ENCODE results near the gene PGS1.
"Not testable (repeated sequence)": the region's sequence is repeated elsewhere in the genome, so short reads cannot be mapped to it uniquely, and the experiment has no call there.

The PGS1 gene, protein sequence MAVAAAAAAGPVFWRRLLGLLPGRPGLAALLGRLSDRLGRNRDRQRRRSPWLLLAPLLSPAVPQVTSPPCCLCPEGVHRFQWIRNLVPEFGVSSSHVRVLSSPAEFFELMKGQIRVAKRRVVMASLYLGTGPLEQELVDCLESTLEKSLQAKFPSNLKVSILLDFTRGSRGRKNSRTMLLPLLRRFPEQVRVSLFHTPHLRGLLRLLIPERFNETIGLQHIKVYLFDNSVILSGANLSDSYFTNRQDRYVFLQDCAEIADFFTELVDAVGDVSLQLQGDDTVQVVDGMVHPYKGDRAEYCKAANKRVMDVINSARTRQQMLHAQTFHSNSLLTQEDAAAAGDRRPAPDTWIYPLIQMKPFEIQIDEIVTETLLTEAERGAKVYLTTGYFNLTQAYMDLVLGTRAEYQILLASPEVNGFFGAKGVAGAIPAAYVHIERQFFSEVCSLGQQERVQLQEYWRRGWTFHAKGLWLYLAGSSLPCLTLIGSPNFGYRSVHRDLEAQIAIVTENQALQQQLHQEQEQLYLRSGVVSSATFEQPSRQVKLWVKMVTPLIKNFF

DNA sequence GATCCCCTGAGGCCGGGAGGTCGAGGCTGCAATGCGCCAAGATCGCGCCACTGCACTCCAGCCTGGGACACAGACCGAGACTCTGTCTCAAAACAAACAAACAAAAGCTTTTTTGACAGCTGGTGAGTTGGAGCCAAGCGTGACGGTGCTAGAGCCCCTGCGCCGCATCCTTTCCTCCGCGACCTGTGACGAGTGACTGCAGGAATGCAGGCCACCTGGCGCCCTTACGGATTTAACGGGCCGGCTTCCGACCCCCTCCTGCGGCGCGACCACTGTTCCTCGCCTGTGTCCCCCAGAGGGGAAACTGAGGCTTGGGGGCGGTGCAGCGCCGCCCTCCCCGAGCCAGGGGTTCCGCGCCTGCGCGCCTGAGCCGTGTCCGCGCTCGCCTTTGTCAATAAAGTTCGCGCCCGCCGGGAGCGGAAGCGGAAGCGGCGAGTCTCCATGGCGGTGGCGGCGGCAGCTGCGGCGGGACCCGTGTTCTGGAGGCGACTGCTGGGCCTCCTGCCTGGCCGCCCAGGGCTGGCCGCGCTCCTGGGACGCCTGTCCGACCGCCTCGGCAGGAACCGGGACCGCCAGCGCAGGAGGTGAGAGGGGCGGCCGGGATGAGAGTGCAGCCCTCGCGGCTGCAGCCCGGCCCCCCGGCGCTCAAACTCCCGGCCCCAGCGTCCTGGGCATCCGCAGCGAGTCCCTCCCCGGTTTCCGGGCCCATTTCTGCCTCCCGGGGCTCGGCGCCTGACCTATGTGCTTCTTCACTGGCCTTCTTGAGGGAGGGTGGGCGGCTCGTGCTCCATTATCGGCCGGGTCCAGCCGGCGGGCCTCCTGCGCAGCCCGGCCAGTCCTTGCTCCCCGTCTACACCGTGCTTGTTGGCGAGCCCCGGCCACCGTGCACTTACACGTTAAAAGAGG, at the start of gene PGS1:
Gene PGS1 (plus strand): TSS at position 425 of the 906 bp plus-strand sequence. CDS start 17 bp downstream, at position 442.
- peak; percentile 83 for DNase-seq (ENCODE audit: low spot score)

DNA sequence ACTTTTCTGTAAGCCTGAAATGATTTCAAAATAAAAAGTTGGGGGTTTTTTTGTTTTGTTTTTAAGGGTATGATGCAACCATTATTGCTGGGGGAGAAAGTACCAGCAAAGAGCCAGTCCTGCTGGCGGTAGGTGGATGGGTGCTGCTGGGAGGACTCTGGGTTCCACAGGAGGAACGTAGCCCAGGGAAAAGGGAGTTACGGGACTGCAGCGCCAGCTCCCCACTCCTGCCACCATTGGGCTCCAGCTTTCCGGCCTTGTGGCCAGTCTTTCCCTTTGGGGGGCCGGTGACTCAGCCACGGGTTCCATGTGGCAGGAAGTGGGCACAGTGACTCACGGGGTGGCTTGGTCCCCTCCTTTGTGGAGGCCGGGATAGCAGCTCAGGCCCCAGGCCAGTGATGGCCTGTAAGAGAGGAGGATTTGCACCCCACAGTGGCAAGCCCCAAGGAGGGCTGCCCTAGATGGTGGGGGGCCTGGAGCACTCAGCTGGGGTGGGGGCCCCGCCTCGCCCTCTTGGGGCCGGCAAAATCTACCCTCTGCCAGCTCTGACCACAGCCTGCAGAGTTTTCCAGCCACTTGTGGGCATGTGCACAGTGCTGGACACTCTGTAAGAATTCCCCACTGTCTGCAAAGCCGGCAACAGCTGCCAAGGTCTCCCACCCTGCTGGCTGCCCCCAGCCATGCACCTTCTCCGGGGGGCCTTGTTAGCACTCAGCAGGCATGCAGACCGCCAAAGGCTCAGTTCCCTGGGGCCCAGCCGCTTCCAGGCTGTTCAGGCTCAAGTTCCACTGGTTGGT, 49.0 kb upstream of the PGS1 start:
- no peak for DNase-seq (ENCODE audit: low spot score)

- DNase-seq (ENCODE audit: low spot score), result no peak
Observed at GRCh38 chr17:78330570-78331224, 47.8 kb upstream of the PGS1 start.

DNA sequence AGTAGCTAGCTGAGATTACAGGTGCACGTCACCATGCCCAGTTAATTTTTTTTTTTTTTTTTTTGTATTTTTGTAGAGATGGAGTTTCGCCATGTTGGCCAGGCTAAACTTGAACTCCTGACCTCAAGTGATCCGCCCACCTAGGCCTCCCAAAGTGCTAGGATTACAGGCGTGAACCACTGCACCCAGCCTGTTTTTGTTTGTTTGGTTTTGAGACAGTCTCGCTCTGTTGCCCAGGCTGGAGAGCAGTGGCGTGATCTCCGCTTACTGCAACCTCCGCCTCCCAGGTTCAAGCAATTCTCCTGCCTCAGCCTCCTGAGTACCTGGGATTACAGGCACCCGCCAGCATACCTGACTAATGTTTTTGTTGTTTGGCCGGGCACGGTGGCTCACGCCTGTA, 47.1 kb upstream of the PGS1 start:
- not testable (repeated sequence) for DNase-seq (ENCODE audit: low spot score)

DNA sequence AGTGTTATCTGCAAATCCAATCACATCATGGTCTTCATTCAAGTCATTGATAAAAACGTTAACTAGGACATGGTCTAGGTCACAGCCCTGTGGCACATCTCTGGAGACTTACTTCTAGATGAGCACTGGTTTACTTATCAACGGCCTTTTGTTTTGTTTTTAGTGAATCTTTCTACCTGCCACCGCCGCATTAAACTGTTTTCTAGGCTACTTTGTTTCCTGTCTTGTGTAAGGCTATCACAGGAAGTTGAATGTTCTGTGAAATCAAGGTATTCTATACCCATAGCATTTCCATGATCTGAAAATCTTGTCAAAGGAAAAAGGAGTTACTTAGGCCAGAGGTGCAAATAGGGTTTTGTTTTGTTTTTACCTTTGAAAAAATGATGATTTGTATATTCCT, 45.5 kb upstream of the PGS1 start:
- DNase-seq (ENCODE audit: low spot score), result no peak

GRCh38 chr17:78335209-78335608, 43.2 kb upstream of the PGS1 start:
- no peak for DNase-seq (ENCODE audit: low spot score)

DNA sequence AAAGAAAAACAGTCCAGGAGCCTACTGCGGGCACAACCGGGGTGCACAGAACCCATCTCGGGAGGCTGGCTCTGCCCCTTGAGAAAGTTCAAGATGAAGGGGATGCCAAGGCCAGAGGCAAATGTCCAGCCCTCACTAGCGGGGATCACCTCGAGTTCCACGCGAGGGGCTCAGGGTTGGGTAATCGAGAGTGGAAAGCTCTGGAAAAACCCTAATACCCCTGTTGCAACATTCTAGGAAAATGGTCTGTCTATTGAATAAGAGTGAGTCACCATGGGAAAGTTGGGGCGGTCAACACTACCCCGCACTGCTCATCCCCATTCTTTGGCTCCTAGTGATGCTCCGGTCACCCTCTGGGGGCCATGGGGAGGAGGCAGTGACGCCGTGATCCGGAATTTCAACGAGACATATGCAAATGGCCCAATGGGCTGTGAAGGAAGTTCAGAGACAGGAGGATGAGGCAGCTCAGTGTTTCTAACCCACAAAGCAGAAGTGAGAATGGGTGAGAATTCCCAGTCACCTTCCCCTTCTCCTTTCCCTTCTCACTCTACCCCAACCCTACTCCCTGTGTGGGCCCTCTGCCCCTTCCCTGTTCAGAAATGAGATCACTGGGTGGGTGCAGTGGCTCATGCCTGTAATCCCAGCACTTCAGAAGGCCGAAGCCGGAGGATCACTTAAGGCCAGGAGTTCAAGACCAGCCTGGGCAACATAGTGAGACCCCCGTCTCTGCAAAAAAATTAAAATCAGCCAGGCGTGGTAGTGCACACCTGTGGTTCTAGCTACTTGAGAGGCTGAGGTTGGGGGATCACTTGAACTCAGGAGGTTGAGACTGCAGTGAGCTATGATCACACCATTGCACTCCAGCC, 41.0 kb upstream of the PGS1 start:
- DNase-seq (ENCODE audit: low spot score), result peak; percentile 63

DNA sequence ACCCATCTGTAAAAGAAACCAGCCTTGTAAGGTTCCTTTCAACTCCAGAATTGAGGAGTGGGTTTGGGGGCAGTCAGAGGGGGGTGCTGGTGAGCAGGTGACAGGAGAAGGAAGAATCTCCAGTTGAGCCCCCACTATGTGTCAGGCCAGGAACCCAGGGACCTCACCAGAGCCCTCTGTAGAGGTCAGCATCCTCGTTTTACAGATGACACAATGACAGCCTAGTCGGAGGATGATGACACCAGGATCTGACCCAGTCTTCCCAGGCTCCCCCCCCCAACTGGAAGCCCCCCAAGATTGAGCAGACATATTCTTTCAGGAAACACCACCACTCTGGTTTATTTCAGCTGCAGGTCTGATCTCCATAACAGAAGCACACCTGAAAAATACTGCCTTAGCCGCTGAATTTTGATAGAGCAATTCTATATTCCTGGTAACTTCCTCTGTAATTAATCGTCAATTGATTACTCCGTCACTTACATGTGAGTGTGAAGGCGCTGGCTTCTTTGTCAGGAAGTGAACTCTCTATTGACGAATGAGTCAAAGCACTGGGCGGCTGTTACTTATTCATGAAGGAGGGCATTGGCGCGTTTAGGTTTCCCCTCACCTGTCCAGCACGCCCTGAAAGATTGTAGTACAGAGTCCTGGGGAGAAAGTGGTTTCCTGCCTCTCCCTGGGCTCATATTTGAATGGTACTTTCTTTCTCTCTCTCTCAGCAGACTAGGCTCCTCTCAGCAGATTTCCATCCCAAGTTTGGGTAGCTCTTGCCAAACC, 39.8 kb upstream of the PGS1 start:
- DNase-seq (ENCODE audit: low spot score), result no peak

GRCh38 chr17:78340183-78340955, 38.1 kb upstream of the PGS1 start:
- no peak for DNase-seq (ENCODE audit: low spot score)

DNA sequence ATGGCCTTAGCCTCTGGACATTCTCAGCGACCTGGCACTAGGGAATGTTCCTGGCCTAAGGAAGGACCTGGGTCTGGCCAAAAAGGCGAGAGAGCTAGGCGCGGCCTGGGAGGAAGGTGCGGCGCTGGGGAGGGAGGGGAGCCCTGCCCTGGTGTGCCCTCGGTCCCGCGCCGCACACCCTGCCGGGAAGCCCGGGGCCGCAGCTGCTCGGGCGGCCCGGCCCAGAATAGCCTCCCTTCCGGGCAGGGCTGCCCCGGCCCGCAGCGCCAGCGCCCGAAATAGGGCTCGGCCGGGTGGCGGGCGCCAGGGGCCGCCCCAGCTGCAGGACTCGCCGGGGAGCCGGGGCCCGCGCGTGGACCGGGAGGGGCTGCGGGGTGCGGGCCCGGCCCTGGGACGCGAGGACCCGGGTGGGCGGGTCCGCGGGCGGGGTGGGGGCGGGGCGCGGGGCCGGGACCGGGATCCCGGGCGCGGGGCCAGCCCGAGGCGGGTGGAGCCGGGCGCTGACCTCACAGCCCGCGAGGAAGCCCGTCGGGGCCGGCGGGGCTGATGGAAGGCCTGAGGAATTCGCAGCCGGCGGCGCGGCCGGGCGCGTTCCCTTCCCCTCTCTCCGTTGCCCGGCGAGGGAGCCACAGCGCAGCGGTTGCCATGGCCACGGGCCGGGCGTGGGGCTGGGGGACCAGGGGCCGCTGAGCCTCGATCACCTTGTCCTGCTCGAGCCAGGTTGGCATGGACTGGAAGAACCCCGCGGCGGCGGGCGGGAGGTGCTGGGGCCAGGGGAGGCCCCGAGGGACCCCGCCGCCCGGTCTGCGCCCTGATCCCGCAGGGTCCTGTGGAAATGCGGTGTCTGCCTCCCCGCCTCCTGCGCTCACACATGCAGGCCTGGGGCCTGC, 36.6 kb upstream of the PGS1 start:
- no peak for DNase-seq (ENCODE audit: low spot score)

DNA sequence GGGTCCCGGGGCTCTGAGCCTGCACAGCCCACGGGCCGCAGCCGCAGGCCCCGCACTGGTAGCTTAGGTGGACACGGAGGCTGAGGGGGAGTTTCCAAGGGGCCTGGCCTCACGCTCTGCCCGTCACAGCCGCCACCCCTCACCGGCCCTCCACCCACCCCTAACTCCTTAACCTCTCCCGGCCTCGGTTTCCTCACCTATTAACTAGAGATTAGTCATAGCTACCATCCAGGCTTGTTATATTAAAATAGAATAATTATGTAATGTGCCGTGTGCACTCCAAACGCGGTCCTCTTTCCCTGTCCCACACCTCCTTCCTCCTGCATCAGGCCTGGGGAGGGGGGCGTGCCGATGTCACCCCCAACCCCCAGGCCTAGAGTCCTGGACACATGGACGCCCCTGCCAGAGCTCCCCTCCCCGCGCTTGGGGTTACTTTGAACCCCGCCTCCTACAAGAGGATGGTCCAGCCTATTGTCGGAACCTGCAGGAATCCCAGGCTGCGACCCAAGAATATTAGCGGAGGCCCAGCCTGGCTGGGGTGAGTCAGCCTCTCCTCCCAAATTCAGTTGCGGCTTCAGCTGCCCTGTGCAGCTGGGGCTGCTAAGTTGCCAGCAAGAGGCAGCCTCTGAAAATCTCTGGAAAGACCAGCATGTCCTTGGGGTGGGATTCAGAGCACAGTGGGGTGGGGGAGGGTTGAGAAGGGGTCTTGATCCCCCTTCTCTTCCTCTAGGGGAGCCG, 35.8 kb upstream of the PGS1 start:
- no peak for DNase-seq (ENCODE audit: low spot score)

DNA sequence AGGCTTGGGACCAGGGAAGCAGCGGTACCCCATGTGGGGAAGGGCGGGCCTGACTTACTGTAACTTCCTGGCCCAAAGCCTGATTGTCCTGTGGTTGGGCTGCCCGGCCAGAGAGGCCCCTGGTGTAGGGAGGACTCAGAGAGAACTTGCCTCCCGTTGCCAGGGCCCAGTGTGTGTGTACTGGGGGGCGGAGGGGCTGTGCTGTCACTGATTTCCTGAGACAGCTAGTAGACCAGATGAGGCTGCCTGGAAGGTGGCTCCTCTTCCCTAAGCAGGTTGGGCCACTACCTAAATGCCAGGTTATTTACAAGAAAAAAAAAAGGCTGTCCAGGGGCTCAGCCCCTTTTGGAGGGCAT, 35.3 kb upstream of the PGS1 start:
- no peak for DNase-seq (ENCODE audit: low spot score)

GRCh38 chr17:78343543-78344201, 34.8 kb upstream of the PGS1 start:
- DNase-seq (ENCODE audit: low spot score), result peak; percentile 69

DNA sequence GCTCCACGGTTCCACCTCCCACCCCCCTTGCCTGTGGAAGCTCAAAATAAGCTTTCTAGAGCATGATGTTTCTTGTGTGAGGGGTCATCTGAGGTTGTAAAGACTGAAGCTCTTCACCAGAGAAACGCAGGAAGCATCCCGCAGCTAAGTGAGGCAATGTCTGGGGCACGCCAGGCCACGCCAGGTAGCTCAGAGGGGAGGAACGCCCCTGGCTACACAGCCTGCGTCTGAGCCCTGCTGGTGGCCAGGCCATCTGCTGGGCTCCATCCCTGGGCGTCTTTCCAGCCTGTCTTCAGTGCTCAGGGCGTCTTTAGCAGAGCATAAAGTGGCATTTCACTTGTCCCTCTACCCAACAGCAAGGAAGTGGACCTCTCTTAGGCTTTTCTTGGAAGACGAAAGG, 33.8 kb upstream of the PGS1 start:
- DNase-seq (ENCODE audit: low spot score), result no peak

- DNase-seq (ENCODE audit: low spot score), result no peak
Observed at GRCh38 chr17:78345172-78345571, 33.3 kb upstream of the PGS1 start.

DNA sequence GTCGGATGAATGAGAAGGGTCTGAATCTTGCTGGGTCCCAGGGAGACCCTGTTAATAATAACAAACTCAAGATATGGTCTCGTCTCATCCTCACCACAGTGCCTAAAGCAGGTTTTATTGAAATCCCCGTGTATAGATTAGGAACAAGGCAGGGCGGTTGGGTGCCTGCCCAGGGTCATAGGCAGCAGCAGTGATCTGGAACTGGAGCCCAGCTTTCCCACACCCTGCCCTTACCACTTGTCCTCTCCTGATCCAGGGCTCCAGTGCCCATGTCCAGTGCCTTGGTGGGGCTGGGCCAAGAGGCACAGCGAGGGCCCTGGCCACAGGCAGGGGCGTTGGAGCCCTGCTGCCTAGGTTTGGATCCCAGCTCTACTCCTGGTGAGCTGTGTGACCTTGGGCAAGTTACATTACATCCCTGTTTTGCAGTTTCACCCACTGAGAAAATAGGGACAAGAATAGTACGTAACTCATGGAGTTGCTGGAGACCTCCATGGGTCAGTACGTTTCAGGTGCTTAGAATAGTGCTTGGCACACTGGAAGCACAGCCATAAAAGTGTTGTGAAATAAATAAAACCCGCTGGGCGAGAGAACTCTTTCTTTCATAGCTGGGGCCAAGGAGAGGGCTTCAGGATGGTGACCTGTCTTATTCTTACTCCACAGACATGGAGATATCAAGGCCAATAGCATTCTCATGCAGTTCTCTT, 32.5 kb upstream of the PGS1 start:
- DNase-seq (ENCODE audit: low spot score), result no peak
